CD4-positive, alpha-beta T cell treated with Interferon alpha-2 for 1 hour (primary cell): ENCODE measurements around the gene RTL10.
"Not testable (repeated sequence)": the region's sequence is repeated elsewhere in the genome, so short reads cannot be mapped to it uniquely, and the experiment has no call there.

ENCODE experiments used
- DNase-seq, 2 donors: peaks; one replicate each; pipeline ENCODE4 v3.0.0-alpha.2; 2020 to 2022

Gene RTL10

GRCh38 chr22:19842393-19843106 is 12.1 kb downstream of the RTL10 start:
- no peak for DNase-seq

- DNase-seq, result no peak
Observed at GRCh38 chr22:19841641-19842392, 12.9 kb downstream of the RTL10 start.

- no peak for DNase-seq
Observed at GRCh38 chr22:19840955-19841640, 13.6 kb downstream of the RTL10 start.

GRCh38 chr22:19840059-19840458 is 14.6 kb downstream of the RTL10 start:
- DNase-seq, result no peak

GRCh38 chr22:19837915-19838314 is 16.8 kb downstream of the RTL10 start:
- DNase-seq, result no peak

GRCh38 chr22:19836512-19836911 is 18.2 kb downstream of the RTL10 start:
- DNase-seq, result no peak

- DNase-seq, result no peak
Observed at GRCh38 chr22:19834599-19834998, 20.1 kb downstream of the RTL10 start.

GRCh38 chr22:19833327-19833726 is 21.3 kb downstream of the RTL10 start:
- DNase-seq, result not testable (repeated sequence)

- DNase-seq, result no peak
Observed at GRCh38 chr22:19832476-19833108, 22.1 kb downstream of the RTL10 start.

- DNase-seq, result not testable (repeated sequence)
Observed at GRCh38 chr22:19831979-19832378, 22.7 kb downstream of the RTL10 start.

GRCh38 chr22:19831016-19831415 is 23.7 kb downstream of the RTL10 start:
- DNase-seq, result no peak

GRCh38 chr22:19828035-19828401 is 26.7 kb downstream of the RTL10 start:
- no peak for DNase-seq

- no peak for DNase-seq
Observed at GRCh38 chr22:19827341-19828034, 27.2 kb downstream of the RTL10 start.

- no peak for DNase-seq
Observed at GRCh38 chr22:19826619-19826950, 28.1 kb downstream of the RTL10 start.

- no peak for DNase-seq
Observed at GRCh38 chr22:19825904-19826618, 28.6 kb downstream of the RTL10 start.

GRCh38 chr22:19824926-19825339 is 29.7 kb downstream of the RTL10 start:
- DNase-seq, result no peak

GRCh38 chr22:19824212-19824925 is 30.3 kb downstream of the RTL10 start:
- DNase-seq, result no peak

- DNase-seq, result no peak
Observed at GRCh38 chr22:19823902-19824211, 30.8 kb downstream of the RTL10 start.

- no peak for DNase-seq
Observed at GRCh38 chr22:19823191-19823901, 31.3 kb downstream of the RTL10 start.

- DNase-seq, result no peak
Observed at GRCh38 chr22:19822301-19823117, 32.2 kb downstream of the RTL10 start.
